HCT116 (cell line): Measurements from ENCODE around the gene NUP210.

Experiments
- ATF3 ChIP-seq: IDR thresholded peaks from 2 replicates; pipeline ENCODE4 v1.6.1; 2012
- CEBPB ChIP-seq: IDR thresholded peaks from 2 replicates; pipeline ENCODE4 v1.6.1; 2012; ENCODE audit warnings: low read depth
- CTCF ChIP-seq, 3 experiments: fragments of 200-600 bp in 1 of 3; sonication (generic) in 1 of 3; IDR thresholded peaks in 2 of 3; conservative IDR thresholded peaks in 1 of 3; 2 replicates each; pipeline ENCODE4 v1.5.1; 2012 to 2017; ENCODE audit warnings: low read depth in 2 of 3, low read length in 2 of 3, antibody characterized with exemption in 1 of 3, borderline replicate concordance in 1 of 3, control low read depth in 1 of 3, mild to moderate bottlenecking in 1 of 3, mixed read lengths in 1 of 3, mixed run types in 1 of 3, moderate library complexity in 1 of 3; ENCODE audit not compliant: insufficient read depth in 1 of 3
- EZH2 ChIP-seq: fragments of 200-600 bp; sonication (generic); IDR thresholded peaks from 2 replicates; pipeline ENCODE4 v1.6.1; 2017; ENCODE audit warnings: antibody characterized with exemption, mixed run types
- MAX ChIP-seq: IDR thresholded peaks from 2 replicates; pipeline ENCODE4 v1.6.1; 2012
- POLR2A ChIP-seq: IDR thresholded peaks from 2 replicates; pipeline ENCODE4 v1.7.0; 2011; ENCODE audit warnings: borderline replicate concordance; ENCODE audit not compliant: insufficient read depth, insufficient read length; ENCODE audit errors: extremely low read depth
- RAD21 ChIP-seq: IDR thresholded peaks from 2 replicates; pipeline ENCODE4 v1.6.1; 2012; ENCODE audit warnings: low read depth, mild to moderate bottlenecking
- REST ChIP-seq: IDR thresholded peaks from 2 replicates; pipeline ENCODE4 v1.6.1; 2012; ENCODE audit warnings: low read depth
- SIN3A ChIP-seq: IDR thresholded peaks from 2 replicates; pipeline ENCODE4 v1.6.1; 2012; ENCODE audit warnings: low read depth
- SP1 ChIP-seq: IDR thresholded peaks from 2 replicates; pipeline ENCODE4 v1.6.1; 2012; ENCODE audit warnings: low read depth
- SRF ChIP-seq: IDR thresholded peaks from 2 replicates; pipeline ENCODE4 v1.6.1; 2012; ENCODE audit warnings: low read depth
- TCF7L2 ChIP-seq: IDR thresholded peaks from 2 replicates; pipeline ENCODE4 v1.7.0; 2011; ENCODE audit warnings: borderline replicate concordance, inconsistent platforms; ENCODE audit not compliant: insufficient read depth, insufficient read length; ENCODE audit errors: extremely low read depth
- ZBTB33 ChIP-seq: IDR thresholded peaks from 2 replicates; pipeline ENCODE4 v1.6.1; 2011; ENCODE audit warnings: mild to moderate bottlenecking, low read length, moderate library complexity; ENCODE audit not compliant: insufficient replicate concordance; ENCODE audit errors: extremely low read depth
- ZNF274 ChIP-seq: fragments of 200-500 bp; sonication (Bioruptor generic); IDR thresholded peaks from 2 replicates; pipeline ENCODE4 v1.6.1; 2014; ENCODE audit warnings: mild to moderate bottlenecking, low read depth, low read length, inconsistent platforms

- TF ChIP-seq RAD21, result no peak
- TF ChIP-seq CTCF (IDR thresholded peaks at IDR 0.05 in 2 of 3, conservative IDR thresholded peaks at IDR 0.05 in 1 of 3; ENCODE audit: borderline replicate concordance in 1 of 3, insufficient read depth in 1 of 3, low read depth in 2 of 3, low read length in 2 of 3), result no peak
- TF ChIP-seq POLR2A, result no peak
- no peak for TF ChIP-seq SRF
- no peak for TF ChIP-seq MAX
- no peak for TF ChIP-seq CEBPB
- no peak for TF ChIP-seq EZH2
- no peak for TF ChIP-seq ZBTB33
- no peak for TF ChIP-seq ZNF274
- no peak for TF ChIP-seq SP1
- TF ChIP-seq TCF7L2, result no peak
- no peak for TF ChIP-seq SIN3A
- TF ChIP-seq ATF3, result no peak
- TF ChIP-seq REST, result no peak
Observed at GRCh38 chr3:13429631-13430291, 9.6 kb upstream of the NUP210 start.
